GM21447 (cell line): Measurements from ENCODE around the gene CNN3.

Experiments
- ATAC-seq: cut with Tn5 transposase; IDR thresholded peaks from one replicate; pipeline ENCODE4 v1.9.1; 2021; ENCODE audit not compliant: unreplicated experiment

Gene CNN3

DNA sequence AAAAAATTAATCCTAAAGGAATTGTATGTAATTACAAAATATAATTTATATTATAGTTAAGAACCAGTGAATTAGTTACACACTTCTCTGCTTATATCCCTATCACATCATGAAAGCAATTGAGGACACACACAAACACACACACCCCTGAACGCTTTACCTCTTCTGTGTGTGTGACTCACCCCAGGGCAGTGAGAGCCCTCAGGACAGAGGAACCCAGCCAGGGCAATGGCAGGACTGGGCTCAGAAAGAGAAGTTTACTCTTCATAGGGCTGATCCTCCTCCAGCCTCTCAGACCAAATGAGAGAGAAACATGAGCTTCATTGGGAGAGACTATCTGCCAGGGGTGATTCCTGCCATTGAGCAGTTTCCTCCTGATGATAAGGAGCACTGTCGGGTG lies 68.6 kb downstream of the CNN3 start:
- no peak for ATAC-seq

GRCh38 chr1:94856868-94857267 lies 70.0 kb downstream of the CNN3 start:
- ATAC-seq, result no peak

GRCh38 chr1:94856004-94856403 lies 70.9 kb downstream of the CNN3 start:
- no peak for ATAC-seq

DNA sequence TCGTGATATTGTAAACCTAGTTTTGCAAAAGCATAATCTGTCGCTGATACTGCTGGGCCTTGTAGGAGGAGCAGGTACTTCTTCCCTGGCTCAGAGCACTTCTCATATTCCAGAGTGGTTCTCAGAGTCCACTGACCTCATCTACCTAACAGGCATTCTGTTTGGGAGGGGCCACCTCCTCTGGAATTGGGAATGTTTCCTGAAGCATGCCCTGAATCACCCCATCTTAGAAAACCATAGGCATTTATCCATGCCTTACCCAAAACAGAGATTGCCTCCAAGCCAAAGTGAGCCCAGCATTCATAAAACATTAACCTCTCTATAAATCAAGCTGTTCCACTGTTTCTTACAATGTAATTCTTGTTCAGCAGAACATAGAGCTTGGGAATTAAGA lies 71.6 kb downstream of the CNN3 start:
- no peak for ATAC-seq

GRCh38 chr1:94854458-94855306 lies 72.2 kb downstream of the CNN3 start:
- ATAC-seq, result peak; percentile 99

DNA sequence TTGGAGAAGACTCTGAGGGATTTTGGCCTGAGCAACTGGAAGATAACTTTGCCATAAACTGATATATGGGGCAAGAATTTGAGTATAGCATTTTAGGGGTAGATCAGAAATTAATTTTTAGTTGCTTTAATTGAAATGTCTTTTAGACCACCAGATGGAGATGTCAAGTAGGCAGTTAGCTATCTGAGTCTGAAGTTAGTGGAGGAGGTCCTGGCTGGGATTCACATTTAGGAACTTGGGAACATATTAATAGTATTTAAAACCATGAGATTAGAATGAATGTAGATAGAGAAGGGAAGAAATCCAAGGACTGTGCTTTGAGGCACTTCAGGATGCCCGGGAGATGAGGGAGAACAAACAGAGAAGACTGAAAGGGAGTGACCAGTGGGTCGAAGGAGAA lies 74.1 kb downstream of the CNN3 start:
- no peak for ATAC-seq

- no peak for ATAC-seq
Measured at GRCh38 chr1:94851571-94851970, 75.3 kb downstream of the CNN3 start.
